ENCODE measurements around the gene C1GALT1C1L. TPM values are rescaled to one million over a fixed set of nuclear protein-coding genes. Genes with fewer than 3 reads are reported as not detected.
"Not testable (repeated sequence)": the region's sequence is repeated elsewhere in the genome, so short reads cannot be mapped to it uniquely, and the experiment has no call there.

Gene C1GALT1C1L
- total RNA-seq, 1 donor from 2014 or later = not detected

GRCh38 chr2:43643680-43644079 is 32.5 kb downstream of the C1GALT1C1L start:
- Mint-ChIP-seq H3K27me3 (no peaks in the 10 kb centered on the region), H3K36me3 (no peaks in the 10 kb centered on the region), H3K4me3 (no peak overlapping the region), H3K9me3 (no peaks in the 10 kb centered on the region), H3K27ac (no peak overlapping the region), H3K4me1 (ENCODE audit: unreplicated experiment) (no peaks in the 10 kb centered on the region)
- DNase-seq (ENCODE audit: extremely low spot score, unreplicated experiment) = no peak
- no peak for TF ChIP-seq CTCF (conservative IDR thresholded peaks at IDR 0.05)

- no peak for DNase-seq (ENCODE audit: extremely low spot score, unreplicated experiment)
- Mint-ChIP-seq H3K27me3 (peaks cover 8% of the 10 kb centered on the region), H3K4me1 (ENCODE audit: unreplicated experiment) (no peaks in the 10 kb centered on the region), H3K9me3 (no peaks in the 10 kb centered on the region), H3K36me3 (no peaks in the 10 kb centered on the region), H3K4me3 (no peak overlapping the region), H3K27ac (no peak overlapping the region)
- no peak for TF ChIP-seq CTCF (conservative IDR thresholded peaks at IDR 0.05)
Observed at GRCh38 chr2:43642363-43642762, 33.9 kb downstream of the C1GALT1C1L start.

- H3K4me1 Mint-ChIP-seq (ENCODE audit: unreplicated experiment) = peaks cover 9% of the 10 kb centered on the region
- TF ChIP-seq CTCF (conservative IDR thresholded peaks at IDR 0.05) = no peak
- peak; percentile 92 for DNase-seq (ENCODE audit: extremely low spot score, unreplicated experiment)
- peaks cover 31% of the 10 kb centered on the region for H3K27me3 Mint-ChIP-seq
- H3K9me3 Mint-ChIP-seq = no peaks in the 10 kb centered on the region
- no peak within 1 kb of the TSS for H3K27ac Mint-ChIP-seq
- H3K36me3 Mint-ChIP-seq = no peaks in the 10 kb centered on the region
- H3K4me3 Mint-ChIP-seq = peak within 1 kb of the TSS; percentile 89
Observed at GRCh38 chr2:43637030-43637803, 39.0 kb downstream of the C1GALT1C1L start, which contains the start of gene PLEKHH2. Gene PLEKHH2 (plus strand): TSS chr2:43637260. CDS start chr2:43644674, 7,414 bp downstream.

GRCh38 chr2:43636621-43637020 is 39.6 kb downstream of the C1GALT1C1L start:
- peaks cover 13% of the 10 kb centered on the region for H3K4me1 Mint-ChIP-seq (ENCODE audit: unreplicated experiment)
- H3K36me3 Mint-ChIP-seq = no peaks in the 10 kb centered on the region
- H3K9me3 Mint-ChIP-seq = no peaks in the 10 kb centered on the region
- H3K27me3 Mint-ChIP-seq = peaks cover 35% of the 10 kb centered on the region
- DNase-seq (ENCODE audit: extremely low spot score, unreplicated experiment) = no peak
- peak overlapping the region; percentile 89 for H3K4me3 Mint-ChIP-seq
- no peak for TF ChIP-seq CTCF (conservative IDR thresholded peaks at IDR 0.05)
- H3K27ac Mint-ChIP-seq = no peak overlapping the region

- not testable (repeated sequence) for H3K27ac Mint-ChIP-seq; H3K36me3 Mint-ChIP-seq; H3K9me3 Mint-ChIP-seq; DNase-seq (ENCODE audit: extremely low spot score, unreplicated experiment)
- peaks cover 35% of the 10 kb centered on the region for H3K27me3 Mint-ChIP-seq
- peak overlapping the region; percentile 26 for H3K4me3 Mint-ChIP-seq
- peaks cover 13% of the 10 kb centered on the region for H3K4me1 Mint-ChIP-seq (ENCODE audit: unreplicated experiment)
Observed at GRCh38 chr2:43636153-43636552, 40.1 kb downstream of the C1GALT1C1L start.

- TF ChIP-seq CTCF (conservative IDR thresholded peaks at IDR 0.05) = no peak
- Mint-ChIP-seq H3K27me3 (peaks cover 35% of the 10 kb centered on the region), H3K36me3 (no peaks in the 10 kb centered on the region), H3K4me1 (ENCODE audit: unreplicated experiment) (peaks cover 13% of the 10 kb centered on the region), H3K9me3 (no peaks in the 10 kb centered on the region), H3K4me3 (no peak overlapping the region), H3K27ac (no peak overlapping the region)
- DNase-seq (ENCODE audit: extremely low spot score, unreplicated experiment) = no peak
Observed at GRCh38 chr2:43634604-43635306, 41.5 kb downstream of the C1GALT1C1L start.

Measured in type B pancreatic cell (in vitro differentiated cells).